CD1c-positive myeloid dendritic cell (primary cell): ENCODE data around the gene NEUROG3.
"Not testable (repeated sequence)": the region's sequence is repeated elsewhere in the genome, so short reads cannot be mapped to it uniquely, and the experiment has no call there.

Experiments
- DNase-seq: peaks from one replicate; pipeline ENCODE4 v3.0.0-alpha.2; 2016; ENCODE audit errors: extremely low spot score

The NEUROG3 gene

DNA sequence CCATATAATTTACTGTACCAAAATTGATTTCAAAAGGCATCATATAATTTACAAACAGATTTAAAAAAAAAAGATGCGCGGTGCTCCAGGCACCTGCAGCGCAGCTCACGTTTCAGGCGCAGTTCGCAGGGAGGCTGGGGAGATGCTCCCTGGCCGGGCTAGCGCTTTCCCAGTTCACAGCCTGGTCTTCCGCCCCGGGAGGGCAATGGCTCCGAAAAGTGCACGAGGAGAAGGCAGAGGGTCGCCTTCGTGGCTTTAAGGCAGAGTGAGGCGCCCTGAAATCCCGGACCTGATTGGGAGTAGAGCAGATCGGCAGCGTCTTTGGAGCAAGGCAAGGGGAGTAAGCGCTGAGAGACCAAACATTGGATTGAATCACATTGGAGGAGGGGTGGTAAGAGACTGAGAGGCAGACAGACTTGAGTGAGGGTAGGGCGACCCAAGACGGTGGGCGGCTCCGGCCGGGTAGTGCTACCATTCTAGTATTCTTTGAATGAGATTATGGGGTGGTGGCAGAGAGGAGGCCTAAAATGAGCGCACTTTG, 1.5 kb downstream of the NEUROG3 start:
- no peak for DNase-seq

DNA sequence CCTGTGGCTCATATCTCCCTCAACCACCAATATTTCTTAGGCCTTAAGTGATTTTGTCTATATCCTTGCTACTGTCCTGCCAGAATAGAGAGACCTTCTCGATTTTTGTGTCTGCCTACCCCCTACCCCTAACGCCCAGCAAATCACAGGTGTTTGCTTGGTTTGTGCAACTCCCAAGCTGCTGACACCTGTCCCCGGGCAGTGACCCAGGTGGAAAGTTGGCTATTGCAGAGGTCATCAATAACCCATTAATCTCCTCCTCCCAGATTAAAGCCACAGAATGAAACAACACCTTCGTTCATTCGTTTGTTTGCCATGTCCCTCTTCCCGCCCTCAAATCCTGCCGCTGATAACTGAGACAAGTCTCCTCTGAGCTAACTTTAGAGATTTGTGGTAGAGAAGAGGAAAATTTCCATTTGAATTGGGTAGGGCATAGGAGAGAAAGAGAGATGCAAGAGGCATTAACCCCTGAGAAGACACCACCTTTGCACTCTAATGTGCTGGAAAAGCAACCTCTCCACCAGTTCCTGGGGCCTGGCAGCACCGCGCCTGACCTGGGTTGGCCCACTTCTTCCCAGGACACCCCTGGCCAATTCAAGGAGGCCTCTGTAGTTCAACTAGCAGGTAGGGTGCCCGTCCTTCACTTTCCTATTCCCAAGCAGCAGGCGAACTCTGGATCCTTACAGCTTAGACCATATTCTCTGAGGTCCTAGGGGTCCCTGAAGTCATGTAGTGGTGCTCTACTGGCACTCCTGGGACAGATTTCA, 3.0 kb downstream of the NEUROG3 start:
- DNase-seq: no peak

DNA sequence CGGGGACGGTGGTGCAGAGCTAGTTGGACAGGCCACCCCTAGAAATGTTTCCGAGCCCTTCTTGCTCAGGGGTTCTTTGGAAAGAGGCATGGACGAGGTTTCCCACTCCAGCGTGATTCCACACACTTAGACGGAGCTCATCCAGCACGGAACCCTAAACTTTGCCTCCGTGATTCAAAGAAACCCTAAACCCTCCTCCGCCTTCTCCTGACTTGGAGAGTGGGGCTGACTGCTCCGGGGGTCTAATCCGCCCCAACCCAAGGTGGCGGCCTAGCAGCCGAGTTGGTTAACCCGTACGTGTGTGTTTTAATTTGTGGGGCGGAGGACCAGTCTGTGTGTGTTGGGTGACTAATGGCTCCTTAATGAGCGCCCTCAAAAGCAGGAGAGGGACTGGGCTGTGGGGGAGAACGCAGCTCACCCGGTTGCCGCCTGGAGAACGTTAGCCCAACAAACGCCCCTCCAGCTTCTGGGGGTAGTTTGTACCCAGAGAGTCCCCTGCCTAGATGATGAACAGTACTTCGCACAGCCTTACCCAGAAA, 3.8 kb downstream of the NEUROG3 start:
- DNase-seq: no peak

GRCh38 chr10:69568472-69569395, 4.5 kb downstream of the NEUROG3 start:
- DNase-seq: no peak

DNA sequence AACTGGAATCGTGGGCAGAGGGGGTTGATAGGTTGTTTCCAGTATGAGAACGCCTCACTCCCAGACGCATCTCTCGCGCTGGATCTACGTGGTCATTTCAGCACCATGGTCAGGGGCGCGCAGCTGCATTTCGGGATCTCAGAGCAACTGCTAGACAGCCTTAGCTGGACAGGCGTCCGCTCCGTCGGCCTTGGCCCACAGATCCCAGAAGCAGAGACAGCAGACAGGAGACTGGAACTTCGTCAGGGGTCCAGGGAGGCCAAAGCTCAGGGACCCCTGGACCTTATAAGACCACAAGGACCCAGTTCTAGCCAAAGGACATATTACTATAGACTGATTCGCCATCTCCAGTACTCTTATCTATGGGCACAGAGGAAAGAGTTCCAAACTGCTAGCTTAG, 5.3 kb downstream of the NEUROG3 start:
- peak; percentile 36 for DNase-seq

DNA sequence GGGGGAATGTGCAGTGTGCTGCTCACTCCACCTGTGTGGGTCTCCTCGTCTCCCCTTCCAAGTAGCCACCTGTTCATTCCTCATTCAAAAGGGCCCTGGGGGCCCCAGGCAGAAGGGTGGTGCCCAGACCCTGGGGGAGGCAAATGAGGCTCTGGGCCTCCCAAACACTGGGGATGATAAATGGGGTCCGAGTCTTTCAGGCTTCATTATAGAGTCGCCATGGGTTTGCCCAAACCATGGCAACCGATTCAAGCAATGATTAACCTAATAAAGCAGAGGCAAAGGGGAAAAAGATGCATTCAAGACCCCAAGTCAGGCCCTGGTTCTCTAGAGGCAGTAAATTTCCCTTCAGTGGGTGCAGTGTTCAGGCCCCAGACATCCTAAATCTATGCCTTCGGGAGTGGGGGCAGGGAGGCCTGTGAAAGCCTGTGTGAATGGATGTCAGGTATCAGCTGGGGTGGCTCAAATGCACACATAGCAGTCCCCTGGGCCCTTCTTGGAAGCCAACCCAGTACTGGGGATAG, 10.4 kb downstream of the NEUROG3 start:
- no peak for DNase-seq

DNA sequence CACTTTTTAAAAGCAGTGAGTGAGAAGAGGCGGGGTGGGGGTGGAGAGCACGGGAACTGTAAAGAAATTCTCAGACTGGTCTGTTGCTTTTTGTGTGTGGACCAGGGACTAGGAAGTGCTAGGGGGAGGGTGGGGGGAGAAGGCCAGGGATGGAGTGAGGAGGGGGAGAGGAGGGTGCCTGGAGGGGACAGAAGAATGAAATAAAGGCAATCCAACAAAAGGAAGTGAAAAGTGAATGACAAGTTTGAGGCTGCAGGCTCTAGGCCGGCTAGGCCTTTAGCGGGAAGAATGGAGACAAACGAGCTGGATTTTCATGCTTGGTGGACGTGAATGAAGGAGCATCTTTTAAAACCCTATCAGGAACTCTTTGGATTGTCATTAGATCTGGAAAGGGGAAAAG, 13.7 kb downstream of the NEUROG3 start:
- no peak for DNase-seq

GRCh38 chr10:69558559-69558958, 14.7 kb downstream of the NEUROG3 start:
- no peak for DNase-seq

- no peak for DNase-seq
Measured at GRCh38 chr10:69554611-69555010, 18.6 kb downstream of the NEUROG3 start.

DNA sequence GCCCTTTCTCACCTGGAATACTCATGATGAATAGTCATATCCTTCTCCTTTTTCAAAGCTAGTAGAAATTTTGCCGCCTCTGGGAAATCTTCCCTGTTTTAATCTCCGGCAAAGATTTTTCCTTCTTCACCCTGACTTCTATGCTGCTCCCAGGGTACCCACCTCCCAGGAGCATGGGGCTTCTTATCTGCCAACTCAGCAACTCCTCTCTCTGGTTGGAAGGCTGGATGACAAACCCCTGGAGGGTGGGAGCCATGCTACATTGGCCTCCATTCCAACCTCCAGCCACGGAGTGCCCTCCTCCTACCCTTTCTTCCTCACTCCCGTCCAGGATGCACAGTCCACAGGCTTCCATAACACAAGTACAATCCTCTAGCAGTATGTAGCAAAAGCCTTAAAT, 19.9 kb downstream of the NEUROG3 start:
- DNase-seq: no peak

DNA sequence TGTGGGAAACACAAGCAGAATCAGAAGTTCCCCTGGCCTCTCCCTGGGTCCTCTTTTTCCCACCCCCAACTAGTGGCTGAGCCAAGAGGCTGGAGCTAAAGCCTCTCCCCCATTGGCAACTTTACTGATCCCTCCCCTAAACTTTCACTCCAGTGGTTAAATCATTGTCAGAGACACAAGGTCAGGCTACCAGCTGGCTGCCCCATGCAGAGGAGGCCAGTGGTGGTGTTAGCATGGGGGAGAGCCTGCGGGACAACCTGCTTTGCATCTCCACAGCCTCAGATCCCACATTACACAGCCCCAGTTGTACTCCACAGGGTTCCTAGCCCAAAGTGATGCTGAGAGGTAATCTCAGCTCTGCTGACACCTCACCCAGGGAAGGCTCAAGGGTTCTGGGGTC, 21.0 kb downstream of the NEUROG3 start:
- no peak for DNase-seq

- no peak for DNase-seq
Measured at GRCh38 chr10:69549959-69550358, 23.3 kb downstream of the NEUROG3 start.

- no peak for DNase-seq
Measured at GRCh38 chr10:69541463-69541862, 31.8 kb downstream of the NEUROG3 start.

GRCh38 chr10:69538461-69538860, 34.8 kb downstream of the NEUROG3 start:
- no peak for DNase-seq

- DNase-seq: no peak
Measured at GRCh38 chr10:69537449-69537848, 35.8 kb downstream of the NEUROG3 start.

- not testable (repeated sequence) for DNase-seq
Measured at GRCh38 chr10:69536521-69536920, 36.7 kb downstream of the NEUROG3 start.

GRCh38 chr10:69533658-69534057, 39.6 kb downstream of the NEUROG3 start:
- DNase-seq: no peak

GRCh38 chr10:69527961-69528360, 45.3 kb downstream of the NEUROG3 start:
- DNase-seq: no peak
